ENCODE measurements around the gene NLK.

- no peak for TF ChIP-seq CTCF (IDR thresholded peaks at IDR 0.05; ENCODE audit: insufficient read depth, low read depth, low read length)
- no peak for TF ChIP-seq EZH2 (IDR thresholded peaks at IDR 0.05; ENCODE audit: insufficient read depth, low read length)
Measured at GRCh38 chr17:28120766-28121165, 78.3 kb downstream of the NLK start.

All from astrocyte (in vitro differentiated cells and primary cell).